Loucy (cell line): Measurements from ENCODE around the gene CEACAM21.

Experiments used
- H2AFZ ChIP-seq: fragments of 200-600 bp; sonication (generic); 2 replicates; pipeline ENCODE4 v1.6.0; 2016; ENCODE audit warnings: antibody characterized with exemption, mild to moderate bottlenecking, low read length, moderate library complexity
- H3F3A ChIP-seq: fragments of 200-600 bp; 2 replicates; pipeline ENCODE4 v1.6.0; 2016; ENCODE audit warnings: antibody characterized with exemption, low read depth, mild to moderate bottlenecking
- H3K27me3 ChIP-seq: fragments of 200-600 bp; sonication (generic); 2 replicates; pipeline ENCODE4 v1.6.1; 2014; ENCODE audit warnings: low read length, mild to moderate bottlenecking; ENCODE audit not compliant: insufficient read depth, poor library complexity, severe bottlenecking
- H3K36me3 ChIP-seq: fragments of 200-600 bp; sonication (generic); 2 replicates; pipeline ENCODE4 v1.6.1; 2016; ENCODE audit warnings: low read length; ENCODE audit not compliant: insufficient read depth
- H3K4me1 ChIP-seq: fragments of 200-600 bp; sonication (generic); 2 replicates; pipeline ENCODE4 v1.5.1; 2014; ENCODE audit warnings: low read length, mild to moderate bottlenecking; ENCODE audit not compliant: insufficient read depth, poor library complexity, severe bottlenecking
- H3K4me2 ChIP-seq: fragments of 200-600 bp; sonication (generic); 2 replicates; pipeline ENCODE4 v1.6.0; 2014; ENCODE audit warnings: antibody characterized with exemption, low read length, low read depth, mild to moderate bottlenecking; ENCODE audit not compliant: poor library complexity, severe bottlenecking
- H3K4me3 ChIP-seq: fragments of 200-600 bp; sonication (generic); 2 replicates; pipeline ENCODE4 v1.5.1; 2014; ENCODE audit warnings: low read length, mild to moderate bottlenecking, mixed read lengths; ENCODE audit not compliant: poor library complexity, severe bottlenecking
- H3K79me2 ChIP-seq: fragments of 200-600 bp; sonication (generic); 2 replicates; pipeline ENCODE4 v1.6.1; 2014; ENCODE audit warnings: low read length; ENCODE audit not compliant: insufficient read depth
- H3K9ac ChIP-seq: fragments of 200-600 bp; sonication (generic); 2 replicates; pipeline ENCODE4 v1.6.0; 2014; ENCODE audit warnings: mild to moderate bottlenecking, low read depth, low read length, moderate library complexity; ENCODE audit not compliant: poor library complexity, severe bottlenecking
- H3K9me2 ChIP-seq: fragments of 200-600 bp; sonication (generic); replicated peaks from 2 replicates; pipeline ENCODE4 v1.6.1; 2016; ENCODE audit warnings: low read depth, low read length, mixed read lengths
- H3K9me3 ChIP-seq: fragments of 200-600 bp; sonication (generic); 2 replicates; pipeline ENCODE4 v1.6.1; 2014; ENCODE audit warnings: mild to moderate bottlenecking, antibody characterized with exemption, low read length, low read depth; ENCODE audit not compliant: insufficient read depth
- H4K20me1 ChIP-seq: fragments of 200-600 bp; sonication (generic); 2 replicates; pipeline ENCODE4 v1.6.0; 2014; ENCODE audit warnings: antibody characterized with exemption, low read length, mild to moderate bottlenecking; ENCODE audit not compliant: insufficient read depth, poor library complexity, severe bottlenecking
- EZH2phosphoT487 ChIP-seq: fragments of 200-600 bp; IDR thresholded peaks from 2 replicates; pipeline ENCODE4 v1.6.1; 2018; ENCODE audit warnings: antibody characterized with exemption, mild to moderate bottlenecking, moderate library complexity, borderline replicate concordance
- TF ChIP-seq, protein P1 (sequence below): fragments of 200-600 bp; sonication (generic); conservative IDR thresholded peaks from 2 replicates; pipeline ENCODE4 v1.5.1; 2014; ENCODE audit warnings: mild to moderate bottlenecking, antibody characterized with exemption, low read length

Gene CEACAM21

DNA sequence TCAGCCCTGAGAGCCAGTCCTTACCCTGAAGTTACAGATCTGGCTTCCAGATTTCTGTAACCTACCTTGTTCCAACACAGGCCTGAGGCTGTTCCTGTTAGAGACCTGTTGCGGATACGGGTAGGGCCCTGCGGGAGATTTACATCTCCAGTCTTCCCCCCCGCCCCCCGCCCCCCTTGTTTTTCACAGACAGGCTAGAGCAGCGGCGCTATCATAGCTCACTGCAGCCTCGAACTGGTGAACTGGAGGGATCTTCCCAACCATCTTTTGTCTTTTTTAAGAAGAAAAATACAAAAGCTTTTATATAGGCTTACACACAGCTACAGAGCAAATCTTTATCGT is 10.6 kb upstream of the CEACAM21 start:
- no peak overlapping the region for H3K4me3 ChIP-seq

DNA sequence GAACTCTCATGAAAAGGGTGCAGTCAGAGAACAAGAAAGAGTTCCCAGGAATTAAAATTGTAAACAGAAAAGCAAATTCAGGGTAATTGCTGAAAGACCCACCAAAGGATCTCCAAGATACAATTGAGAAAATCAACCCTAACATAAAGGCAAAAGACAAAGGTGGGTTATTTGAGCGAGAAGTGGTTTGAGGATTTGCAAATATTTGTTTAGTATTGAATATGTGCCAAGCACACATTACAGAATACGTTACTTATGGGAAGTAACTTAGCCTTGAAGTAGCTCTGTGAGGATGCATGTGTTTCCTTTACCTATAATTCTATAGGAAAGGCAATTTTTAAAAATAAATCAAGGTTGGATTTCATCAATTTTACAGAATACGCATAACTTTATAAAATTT is 10.0 kb upstream of the CEACAM21 start:
- Histone ChIP-seq H2AFZ (no peak overlapping the region), H3F3A (no peaks in the 10 kb centered on the region), H3K36me3 (no peaks in the 10 kb centered on the region), H3K4me1 (peaks cover 5% of the 10 kb centered on the region), H3K9me3 (no peaks in the 10 kb centered on the region), H4K20me1 (no peaks in the 10 kb centered on the region), H3K9ac (no peak overlapping the region), H3K9me2 (no peaks in the 10 kb centered on the region), H3K79me2 (no peaks in the 10 kb centered on the region), H3K4me2 (no peak overlapping the region), H3K27me3 (no peaks in the 10 kb centered on the region), H3K4me3 (no peak overlapping the region)
- no peak for TF ChIP-seq EZH2phosphoT487
- TF ChIP-seq, protein P1, sequence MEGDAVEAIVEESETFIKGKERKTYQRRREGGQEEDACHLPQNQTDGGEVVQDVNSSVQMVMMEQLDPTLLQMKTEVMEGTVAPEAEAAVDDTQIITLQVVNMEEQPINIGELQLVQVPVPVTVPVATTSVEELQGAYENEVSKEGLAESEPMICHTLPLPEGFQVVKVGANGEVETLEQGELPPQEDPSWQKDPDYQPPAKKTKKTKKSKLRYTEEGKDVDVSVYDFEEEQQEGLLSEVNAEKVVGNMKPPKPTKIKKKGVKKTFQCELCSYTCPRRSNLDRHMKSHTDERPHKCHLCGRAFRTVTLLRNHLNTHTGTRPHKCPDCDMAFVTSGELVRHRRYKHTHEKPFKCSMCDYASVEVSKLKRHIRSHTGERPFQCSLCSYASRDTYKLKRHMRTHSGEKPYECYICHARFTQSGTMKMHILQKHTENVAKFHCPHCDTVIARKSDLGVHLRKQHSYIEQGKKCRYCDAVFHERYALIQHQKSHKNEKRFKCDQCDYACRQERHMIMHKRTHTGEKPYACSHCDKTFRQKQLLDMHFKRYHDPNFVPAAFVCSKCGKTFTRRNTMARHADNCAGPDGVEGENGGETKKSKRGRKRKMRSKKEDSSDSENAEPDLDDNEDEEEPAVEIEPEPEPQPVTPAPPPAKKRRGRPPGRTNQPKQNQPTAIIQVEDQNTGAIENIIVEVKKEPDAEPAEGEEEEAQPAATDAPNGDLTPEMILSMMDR = no peak

More for the DNA sequence above, 10.6 kb upstream of the CEACAM21 start:
- Histone ChIP-seq H3K4me2 (no peak overlapping the region), H3K9me2 (no peaks in the 10 kb centered on the region), H4K20me1 (no peaks in the 10 kb centered on the region), H3K4me1 (peaks cover 5% of the 10 kb centered on the region), H3K36me3 (no peaks in the 10 kb centered on the region), H3K27me3 (no peaks in the 10 kb centered on the region), H3F3A (no peaks in the 10 kb centered on the region), H3K9me3 (no peaks in the 10 kb centered on the region), H3K79me2 (no peaks in the 10 kb centered on the region), H3K9ac (no peak overlapping the region), H2AFZ (no peak overlapping the region)
- TF ChIP-seq EZH2phosphoT487 = no peak
- TF ChIP-seq, protein P1 = no peak

DNA sequence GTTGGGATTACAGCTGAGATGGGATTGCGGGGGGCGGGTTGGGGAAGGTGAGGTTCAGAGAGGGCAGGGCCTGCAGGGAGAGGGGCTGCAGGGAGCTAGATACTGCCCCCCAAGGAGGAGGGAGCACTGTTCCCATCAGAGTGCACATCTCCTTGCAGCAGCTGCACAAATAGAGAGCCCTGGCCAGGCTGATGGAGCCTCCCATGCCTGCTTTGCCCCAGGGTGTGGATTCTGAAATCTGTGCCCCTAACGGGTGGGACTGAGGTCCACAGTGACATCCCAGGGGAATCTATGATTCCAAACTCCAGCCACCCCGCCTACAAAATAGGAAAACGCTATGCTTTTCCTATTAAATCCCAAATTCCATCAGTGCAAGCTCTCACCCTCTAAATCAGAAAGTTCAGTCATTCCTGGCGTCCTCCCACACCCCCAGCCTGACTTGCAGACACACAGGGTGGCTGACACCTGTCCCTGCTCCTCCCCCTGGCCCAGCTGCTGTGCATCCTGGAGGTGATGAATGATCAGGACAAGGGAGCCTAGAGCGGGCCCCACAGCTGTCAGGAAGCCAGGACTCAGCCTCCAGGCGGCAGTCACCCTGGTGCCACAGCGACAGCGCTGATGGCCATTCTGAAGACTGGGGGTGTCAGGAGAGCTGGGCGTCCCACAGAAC is 6.3 kb upstream of the CEACAM21 start:
- no peaks in the 10 kb centered on the region for H3K79me2 ChIP-seq
- no peak overlapping the region for H2AFZ ChIP-seq
- no peaks in the 10 kb centered on the region for H3K36me3 ChIP-seq
- H3K27me3 ChIP-seq = no peaks in the 10 kb centered on the region
- no peaks in the 10 kb centered on the region for H3K9me2 ChIP-seq
- TF ChIP-seq, protein P1 = no peak
- no peaks in the 10 kb centered on the region for H4K20me1 ChIP-seq
- no peak overlapping the region for H3K4me3 ChIP-seq
- no peaks in the 10 kb centered on the region for H3K9me3 ChIP-seq
- no peak overlapping the region for H3K4me2 ChIP-seq
- H3K9ac ChIP-seq = no peak overlapping the region
- H3F3A ChIP-seq = no peaks in the 10 kb centered on the region
- H3K4me1 ChIP-seq = no peaks in the 10 kb centered on the region
